ENCODE results near the gene GALM.
"Not testable (repeated sequence)": the region's sequence is repeated elsewhere in the genome, so short reads cannot be mapped to it uniquely, and the experiment has no call there.

The GALM gene

GRCh38 chr2:38632980-38633379 is 32.9 kb upstream of the GALM start:
- Histone ChIP-seq H3K36me3 (ENCODE audit: control insufficient read depth in 2 of 2, insufficient read depth in 2 of 2, low read length in 2 of 2) (no peaks in the 10 kb centered on the region), H3K4me1 (ENCODE audit: control insufficient read depth, insufficient read depth, low read length) (no peaks in the 10 kb centered on the region), H3K9ac (ENCODE audit: low read length in 2 of 2) (no peak overlapping the region)

GRCh38 chr2:38633895-38634294 is 32.0 kb upstream of the GALM start:
- Histone ChIP-seq H3K27ac (ENCODE audit: low read length) (no peak overlapping the region), H3K9ac (ENCODE audit: low read length in 2 of 2) (no peak overlapping the region), H3K9me3 (ENCODE audit: control insufficient read depth in 2 of 2, low read length in 2 of 2) (no peaks in the 10 kb centered on the region), H3K4me1 (ENCODE audit: control insufficient read depth, insufficient read depth, low read length) (no peaks in the 10 kb centered on the region), H3K27me3 (ENCODE audit: control insufficient read depth in 1 of 2, insufficient read depth in 2 of 2, low read length in 2 of 2) (no peaks in the 10 kb centered on the region), H3K4me3 (ENCODE audit: low read length in 2 of 2) (no peak overlapping the region), H3K36me3 (ENCODE audit: control insufficient read depth in 2 of 2, insufficient read depth in 2 of 2, low read length in 2 of 2) (no peaks in the 10 kb centered on the region)

More at GRCh38 chr2:38632980-38633379, 32.9 kb upstream of the GALM start:
- no peaks in the 10 kb centered on the region for H3K27me3 ChIP-seq (ENCODE audit: control insufficient read depth in 1 of 2, insufficient read depth in 2 of 2, low read length in 2 of 2)
- H3K4me3 ChIP-seq (ENCODE audit: low read length in 2 of 2), result no peak overlapping the region
- H3K9me3 ChIP-seq (ENCODE audit: control insufficient read depth in 2 of 2, low read length in 2 of 2), result no peaks in the 10 kb centered on the region
- no peak overlapping the region for H3K27ac ChIP-seq (ENCODE audit: low read length)

GRCh38 chr2:38634684-38635083 is 31.2 kb upstream of the GALM start:
- Histone ChIP-seq H3K27me3 (ENCODE audit: control insufficient read depth in 1 of 2, insufficient read depth in 2 of 2, low read length in 2 of 2) (no peaks in the 10 kb centered on the region), H3K9me3 (ENCODE audit: control insufficient read depth in 2 of 2, low read length in 2 of 2) (no peaks in the 10 kb centered on the region), H3K9ac (ENCODE audit: low read length in 2 of 2) (no peak overlapping the region), H3K27ac (ENCODE audit: low read length) (no peak overlapping the region), H3K36me3 (ENCODE audit: control insufficient read depth in 2 of 2, insufficient read depth in 2 of 2, low read length in 2 of 2) (no peaks in the 10 kb centered on the region), H3K4me1 (ENCODE audit: control insufficient read depth, insufficient read depth, low read length) (no peaks in the 10 kb centered on the region), H3K4me3 (ENCODE audit: low read length in 2 of 2) (no peak overlapping the region)

- Histone ChIP-seq H3K4me3 (ENCODE audit: low read length in 2 of 2) (no peak overlapping the region), H3K27ac (ENCODE audit: low read length) (no peak overlapping the region), H3K36me3 (ENCODE audit: control insufficient read depth in 2 of 2, insufficient read depth in 2 of 2, low read length in 2 of 2) (no peaks in the 10 kb centered on the region), H3K9ac (ENCODE audit: low read length in 2 of 2) (no peak overlapping the region), H3K27me3 (ENCODE audit: control insufficient read depth in 1 of 2, insufficient read depth in 2 of 2, low read length in 2 of 2) (no peaks in the 10 kb centered on the region), H3K9me3 (ENCODE audit: control insufficient read depth in 2 of 2, low read length in 2 of 2) (no peaks in the 10 kb centered on the region), H3K4me1 (ENCODE audit: control insufficient read depth, insufficient read depth, low read length) (no peaks in the 10 kb centered on the region)
Measured at GRCh38 chr2:38635139-38635538, 30.8 kb upstream of the GALM start.

- Histone ChIP-seq H3K4me1 (ENCODE audit: control insufficient read depth, insufficient read depth, low read length) (no peaks in the 10 kb centered on the region), H3K9me3 (ENCODE audit: control insufficient read depth in 2 of 2, low read length in 2 of 2) (no peaks in the 10 kb centered on the region), H3K4me3 (ENCODE audit: low read length in 2 of 2) (no peak overlapping the region), H3K27ac (ENCODE audit: low read length) (no peak overlapping the region), H3K9ac (ENCODE audit: low read length in 2 of 2) (no peak overlapping the region), H3K36me3 (ENCODE audit: control insufficient read depth in 2 of 2, insufficient read depth in 2 of 2, low read length in 2 of 2) (no peaks in the 10 kb centered on the region), H3K27me3 (ENCODE audit: control insufficient read depth in 1 of 2, insufficient read depth in 2 of 2, low read length in 2 of 2) (no peaks in the 10 kb centered on the region)
Measured at GRCh38 chr2:38636069-38636468, 29.8 kb upstream of the GALM start.

GRCh38 chr2:38642373-38643017 is 23.4 kb upstream of the GALM start:
- H3K9ac ChIP-seq (ENCODE audit: low read length in 2 of 2); H3K4me1 ChIP-seq (ENCODE audit: control insufficient read depth, insufficient read depth, low read length); H3K9me3 ChIP-seq (ENCODE audit: control insufficient read depth in 2 of 2, low read length in 2 of 2); H3K36me3 ChIP-seq (ENCODE audit: control insufficient read depth in 2 of 2, insufficient read depth in 2 of 2, low read length in 2 of 2); H3K27me3 ChIP-seq (ENCODE audit: control insufficient read depth in 1 of 2, insufficient read depth in 2 of 2, low read length in 2 of 2); H3K4me3 ChIP-seq (ENCODE audit: low read length in 2 of 2); H3K27ac ChIP-seq (ENCODE audit: low read length): not testable (repeated sequence)

- Histone ChIP-seq H3K4me1 (ENCODE audit: control insufficient read depth, insufficient read depth, low read length) (no peaks in the 10 kb centered on the region), H3K9ac (ENCODE audit: low read length in 2 of 2) (no peak overlapping the region), H3K36me3 (ENCODE audit: control insufficient read depth in 2 of 2, insufficient read depth in 2 of 2, low read length in 2 of 2) (no peaks in the 10 kb centered on the region), H3K27ac (ENCODE audit: low read length) (no peak overlapping the region), H3K4me3 (ENCODE audit: low read length in 2 of 2) (no peak overlapping the region), H3K27me3 (ENCODE audit: control insufficient read depth in 1 of 2, insufficient read depth in 2 of 2, low read length in 2 of 2) (no peaks in the 10 kb centered on the region), H3K9me3 (ENCODE audit: control insufficient read depth in 2 of 2, low read length in 2 of 2) (no peaks in the 10 kb centered on the region)
Measured at GRCh38 chr2:38643021-38643671, 22.8 kb upstream of the GALM start.

GRCh38 chr2:38643683-38644511 is 22.0 kb upstream of the GALM start:
- H3K36me3 ChIP-seq (ENCODE audit: control insufficient read depth in 2 of 2, insufficient read depth in 2 of 2, low read length in 2 of 2); H3K27me3 ChIP-seq (ENCODE audit: control insufficient read depth in 1 of 2, insufficient read depth in 2 of 2, low read length in 2 of 2); H3K4me1 ChIP-seq (ENCODE audit: control insufficient read depth, insufficient read depth, low read length); H3K27ac ChIP-seq (ENCODE audit: low read length); H3K9me3 ChIP-seq (ENCODE audit: control insufficient read depth in 2 of 2, low read length in 2 of 2); H3K9ac ChIP-seq (ENCODE audit: low read length in 2 of 2); H3K4me3 ChIP-seq (ENCODE audit: low read length in 2 of 2): not testable (repeated sequence)

GRCh38 chr2:38648107-38648761 is 17.7 kb upstream of the GALM start:
- no peaks in the 10 kb centered on the region for H3K9me3 ChIP-seq (ENCODE audit: control insufficient read depth in 2 of 2, low read length in 2 of 2)
- H3K36me3 ChIP-seq (ENCODE audit: control insufficient read depth in 2 of 2, insufficient read depth in 2 of 2, low read length in 2 of 2), result no peaks in the 10 kb centered on the region
- H3K9ac ChIP-seq (ENCODE audit: low read length in 2 of 2), result no peak overlapping the region
- no peak overlapping the region for H3K27ac ChIP-seq (ENCODE audit: low read length)
- H3K4me3 ChIP-seq (ENCODE audit: low read length in 2 of 2), result no peak overlapping the region
- no peaks in the 10 kb centered on the region for H3K27me3 ChIP-seq (ENCODE audit: control insufficient read depth in 1 of 2, insufficient read depth in 2 of 2, low read length in 2 of 2)
- no peaks in the 10 kb centered on the region for H3K4me1 ChIP-seq (ENCODE audit: control insufficient read depth, insufficient read depth, low read length)

GRCh38 chr2:38649176-38649728 is 16.7 kb upstream of the GALM start:
- Histone ChIP-seq H3K9me3 (ENCODE audit: control insufficient read depth in 2 of 2, low read length in 2 of 2) (no peaks in the 10 kb centered on the region), H3K9ac (ENCODE audit: low read length in 2 of 2) (no peak overlapping the region), H3K27ac (ENCODE audit: low read length) (no peak overlapping the region), H3K36me3 (ENCODE audit: control insufficient read depth in 2 of 2, insufficient read depth in 2 of 2, low read length in 2 of 2) (no peaks in the 10 kb centered on the region), H3K4me1 (ENCODE audit: control insufficient read depth, insufficient read depth, low read length) (no peaks in the 10 kb centered on the region), H3K27me3 (ENCODE audit: control insufficient read depth in 1 of 2, insufficient read depth in 2 of 2, low read length in 2 of 2) (no peaks in the 10 kb centered on the region), H3K4me3 (ENCODE audit: low read length in 2 of 2) (no peak overlapping the region)
